DMS 273 (cell line): ENCODE results near the gene TMEM253.
A peak's percentile ranks its signal among the peaks of the same experiment; 100 is the strongest.

Experiments
- DNase-seq: peaks from one replicate; lab custom pipeline; 2025; ENCODE audit not compliant: unreplicated experiment; lab: John Stamatoyannopoulos, UW

TMEM253 gene

DNA sequence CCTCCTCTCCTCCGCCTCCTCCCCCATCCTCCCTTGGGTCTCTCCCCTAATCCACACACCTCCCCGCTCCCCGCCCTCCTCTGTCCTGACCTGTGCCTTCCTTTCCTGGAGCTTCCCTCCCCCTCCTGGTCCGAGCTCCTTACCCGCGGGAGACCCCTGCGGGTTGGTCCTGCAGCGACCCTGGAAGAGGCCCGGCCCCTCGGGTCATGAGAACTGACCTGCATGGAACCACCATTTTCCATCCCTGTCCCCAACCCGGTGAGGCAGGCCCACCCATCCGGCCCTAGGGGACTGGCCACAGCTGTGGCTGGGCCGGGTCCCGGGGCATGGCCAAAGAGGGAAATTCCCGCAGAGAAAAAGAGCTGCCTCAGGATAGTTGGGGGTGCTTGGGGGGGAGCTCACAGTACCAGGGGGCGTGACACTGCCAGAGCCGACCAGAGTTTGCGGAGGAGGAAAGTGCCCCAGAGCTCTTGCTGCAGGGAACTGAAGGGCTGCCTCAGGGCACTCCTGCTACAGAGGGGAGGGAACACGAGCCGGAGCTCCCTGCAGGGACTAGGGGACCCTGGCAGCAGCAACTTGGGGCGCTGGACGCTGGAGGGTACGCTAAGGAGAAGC lies 30.1 kb upstream of the TMEM253 start:
- DNase-seq, result peak; percentile 59

DNA sequence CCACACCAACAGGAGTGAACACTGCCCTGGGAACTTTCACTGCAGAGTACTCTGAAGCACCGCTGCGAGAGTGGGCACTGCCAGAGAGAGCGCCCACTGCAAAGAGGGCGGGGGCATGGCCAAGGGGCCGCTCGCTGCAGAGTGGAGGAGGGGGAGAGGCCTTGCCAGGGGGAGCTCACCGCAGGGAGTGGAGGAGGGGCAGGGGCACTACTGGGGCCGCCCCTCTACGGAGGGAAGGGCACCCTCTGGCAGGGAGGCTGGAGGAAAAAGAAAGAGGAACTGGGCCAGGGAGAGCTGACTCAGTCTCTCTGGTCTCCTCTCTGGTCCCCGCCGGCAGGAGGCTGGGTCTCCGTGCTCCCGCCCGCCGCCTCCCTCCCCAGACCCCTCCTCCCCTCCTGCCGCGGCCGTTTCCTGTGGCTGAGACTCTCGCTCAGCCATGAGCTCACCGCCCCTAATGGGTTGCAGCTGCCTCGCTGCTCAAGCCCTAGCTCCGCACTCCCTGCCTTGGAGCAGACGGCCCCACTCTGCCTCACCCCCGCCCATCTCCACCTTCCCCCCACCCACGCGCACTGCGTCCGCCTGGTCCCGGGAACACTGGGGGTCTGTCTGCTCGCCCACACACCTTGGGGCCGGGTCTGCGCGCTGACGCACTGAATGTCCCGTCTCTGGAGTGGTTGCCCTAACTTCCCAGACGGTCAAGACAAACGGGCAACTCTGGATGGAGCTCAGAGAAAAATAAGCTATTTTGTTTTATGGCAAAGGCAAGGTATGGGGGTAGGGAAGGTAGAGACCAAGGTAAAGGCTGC lies 29.4 kb upstream of the TMEM253 start:
- peak; percentile 91 for DNase-seq

GRCh38 chr14:21072031-21072473 lies 28.8 kb upstream of the TMEM253 start:
- peak; percentile 30 for DNase-seq

DNA sequence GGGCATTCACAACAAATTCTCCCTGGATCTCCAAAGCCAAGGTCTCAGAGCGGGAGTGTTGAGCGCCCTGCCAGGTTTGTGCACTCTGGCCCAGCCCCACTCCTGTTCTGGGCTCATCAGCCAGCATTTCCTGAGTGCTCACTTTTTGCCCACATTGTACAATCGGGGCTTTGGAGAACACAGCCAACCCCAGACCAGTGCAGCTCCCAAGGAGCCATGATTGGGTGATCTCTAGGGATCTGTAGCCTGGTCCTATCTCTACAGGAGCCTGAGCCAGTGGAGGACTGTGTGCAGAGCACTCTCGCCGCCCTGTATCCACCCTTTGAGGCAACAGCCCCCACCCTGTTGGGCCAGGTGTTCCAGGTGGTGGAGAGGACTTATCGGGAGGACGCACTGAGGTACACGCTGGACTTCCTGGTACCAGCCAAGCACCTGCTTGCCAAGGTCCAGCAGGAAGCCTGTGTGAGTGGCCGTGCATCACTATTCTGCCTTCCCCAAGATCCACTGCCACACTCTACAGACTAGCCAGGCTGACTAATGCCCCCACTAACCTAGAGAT lies 28.0 kb upstream of the TMEM253 start:
- no peak for DNase-seq

DNA sequence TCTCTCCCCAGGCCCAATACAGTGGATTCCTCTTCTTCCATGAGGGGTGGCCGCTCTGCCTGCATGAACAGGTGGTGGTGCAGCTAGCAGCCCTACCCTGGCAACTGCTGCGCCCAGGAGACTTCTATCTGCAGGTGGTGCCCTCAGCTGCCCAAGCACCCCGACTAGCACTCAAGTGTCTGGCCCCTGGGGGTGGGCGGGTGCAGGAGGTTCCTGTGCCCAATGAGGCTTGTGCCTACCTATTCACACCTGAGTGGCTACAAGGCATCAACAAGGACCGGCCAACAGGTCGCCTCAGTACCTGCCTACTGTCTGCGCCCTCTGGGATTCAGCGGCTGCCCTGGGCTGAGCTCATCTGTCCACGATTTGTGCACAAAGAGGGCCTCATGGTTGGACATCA lies 26.9 kb upstream of the TMEM253 start:
- DNase-seq, result no peak

GRCh38 chr14:21074398-21075272 lies 26.2 kb upstream of the TMEM253 start:
- DNase-seq, result peak; percentile 18

- peak; percentile 17 for DNase-seq
These were observed 25.0 kb upstream of the TMEM253 start for GRCh38 chr14:21075719-21076437.

GRCh38 chr14:21077672-21078071 lies 23.2 kb upstream of the TMEM253 start:
- no peak for DNase-seq

GRCh38 chr14:21078287-21078686 lies 22.6 kb upstream of the TMEM253 start:
- DNase-seq, result no peak

GRCh38 chr14:21078726-21079125 lies 22.1 kb upstream of the TMEM253 start:
- no peak for DNase-seq

DNA sequence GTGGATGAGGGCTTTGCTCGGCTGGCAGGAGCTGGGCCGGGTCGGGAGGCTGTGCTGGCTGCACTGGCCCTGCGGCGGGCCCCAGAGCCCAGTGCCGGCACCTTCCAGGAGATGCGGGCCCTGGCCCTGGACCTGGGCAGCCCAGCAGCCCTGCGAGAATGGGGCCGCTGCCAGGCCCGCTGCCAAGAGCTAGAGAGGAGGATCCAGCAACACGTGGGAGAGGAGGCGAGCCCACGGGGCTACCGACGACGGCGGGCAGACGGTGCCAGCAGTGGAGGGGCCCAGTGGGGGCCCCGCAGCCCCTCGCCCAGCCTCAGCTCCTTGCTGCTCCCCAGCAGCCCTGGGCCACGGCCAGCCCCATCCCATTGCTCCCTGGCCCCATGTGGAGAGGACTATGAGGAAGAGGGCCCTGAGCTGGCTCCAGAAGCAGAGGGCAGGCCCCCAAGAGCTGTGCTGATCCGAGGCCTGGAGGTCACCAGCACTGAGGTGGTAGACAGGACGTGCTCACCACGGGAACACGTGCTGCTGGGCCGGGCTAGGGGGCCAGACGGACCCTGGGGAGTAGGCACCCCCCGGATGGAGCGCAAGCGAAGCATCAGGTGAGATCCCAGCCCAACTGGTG lies 19.2 kb upstream of the TMEM253 start:
- DNase-seq, result no peak

GRCh38 chr14:21083565-21084325 lies 17.1 kb upstream of the TMEM253 start:
- no peak for DNase-seq

- no peak for DNase-seq
These were observed 16.5 kb upstream of the TMEM253 start for GRCh38 chr14:21084396-21084795.

GRCh38 chr14:21084998-21085853 lies 15.6 kb upstream of the TMEM253 start:
- no peak for DNase-seq

- no peak for DNase-seq
These were observed 14.0 kb upstream of the TMEM253 start for GRCh38 chr14:21086908-21087293.

GRCh38 chr14:21087294-21088091 lies 13.4 kb upstream of the TMEM253 start:
- peak; percentile 83 for DNase-seq

DNA sequence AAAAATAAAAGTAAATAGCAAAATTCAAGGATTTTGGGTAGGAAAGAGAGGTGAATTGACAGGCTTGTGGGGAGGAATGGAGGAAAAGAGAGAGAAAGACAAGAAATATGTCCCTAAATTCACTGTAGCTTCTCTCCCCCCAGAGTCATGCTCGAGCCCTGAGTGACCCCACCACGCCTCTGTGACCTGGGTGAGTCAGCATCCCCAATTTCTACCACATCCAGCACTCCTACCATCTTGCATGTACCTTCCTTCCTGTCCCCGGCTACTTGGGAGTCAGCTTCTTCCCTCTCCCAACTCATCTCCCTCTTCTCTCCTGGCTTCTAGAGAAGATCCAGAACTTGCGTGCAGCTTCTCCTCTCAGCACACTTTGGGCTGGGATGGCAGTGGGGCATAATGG lies 12.2 kb upstream of the TMEM253 start:
- no peak for DNase-seq

- no peak for DNase-seq
These were observed 11.6 kb upstream of the TMEM253 start for GRCh38 chr14:21089271-21089670.
